Measurements from ENCODE around the gene ZNF225. TPM values are rescaled to one million over a fixed set of nuclear protein-coding genes. Genes with fewer than 3 reads are reported as not detected.
"Not testable (repeated sequence)": the region's sequence is repeated elsewhere in the genome, so short reads cannot be mapped to it uniquely, and the experiment has no call there.

ZNF225 gene
- total RNA-seq, 1 donor from 2014 or later: 7.2 TPM

- no peak for DNase-seq
Observed at GRCh38 chr19:44163789-44164188, 50.6 kb downstream of the ZNF225 start.

GRCh38 chr19:44164327-44164672 lies 51.1 kb downstream of the ZNF225 start:
- no peak for DNase-seq

GRCh38 chr19:44164673-44165512 lies 51.7 kb downstream of the ZNF225 start, which contains the start of gene ZNF226:
ZNF226 (plus strand) TSS chr19:44165100; CDS start chr19:44170081, 4,981 bp downstream.
- peak; percentile 99 for DNase-seq

GRCh38 chr19:44170660-44171059 lies 57.5 kb downstream of the ZNF225 start:
- DNase-seq: not testable (repeated sequence)

- DNase-seq: no peak
Observed at GRCh38 chr19:44176590-44176989, 63.4 kb downstream of the ZNF225 start.

- no peak for DNase-seq
Observed at GRCh38 chr19:44180968-44181367, 67.8 kb downstream of the ZNF225 start.

GRCh38 chr19:44182145-44182544 lies 68.9 kb downstream of the ZNF225 start:
- no peak for DNase-seq

Small RNA genes lying within 50 kb of the gene (small RNA-seq; reads per million reads assigned to genes)
- gene RNU6-902P (ENCODE audit: low replicate concordance): not detected

Other genes starting within 250 kb of the ZNF225 start
- gene ZNF404, start 229.4 kb upstream of the ZNF225 start, total RNA-seq: 1.6 TPM
- gene ZNF45, start 178.1 kb upstream of the ZNF225 start, total RNA-seq: 14.6 TPM
- gene ZNF221, start 162.2 kb upstream of the ZNF225 start, total RNA-seq: 8.8 TPM
- 11.1 TPM for gene ZNF155, start 129.2 kb upstream of the ZNF225 start, total RNA-seq
- 5.3 TPM for gene ZNF230, start 110.4 kb upstream of the ZNF225 start, total RNA-seq
- 3.2 TPM for gene ZNF222, start 88.0 kb upstream of the ZNF225 start, total RNA-seq
- 12.1 TPM for gene ZNF223, start 61.4 kb upstream of the ZNF225 start, total RNA-seq
- 3.9 TPM for gene ZNF284, start 41.2 kb upstream of the ZNF225 start, total RNA-seq
- gene ZNF224, start 19.0 kb upstream of the ZNF225 start, total RNA-seq: 50.3 TPM
- gene ZNF234, start 28.2 kb downstream of the ZNF225 start, total RNA-seq: 10.7 TPM
- gene ZNF226, start 51.7 kb downstream of the ZNF225 start, total RNA-seq: 13.3 TPM
- gene ZNF227, start 99.1 kb downstream of the ZNF225 start, total RNA-seq: 23.4 TPM
- gene ZNF233, start 146.5 kb downstream of the ZNF225 start, total RNA-seq: 1.9 TPM
- gene ZNF235, start 191.6 kb downstream of the ZNF225 start, total RNA-seq: 10.9 TPM
- 12.0 TPM for gene ZNF112, start 243.3 kb downstream of the ZNF225 start, total RNA-seq

Measured in tongue (tissue), 3 donors.